Epidermal melanocyte (primary cell): ENCODE data around the gene JAZF1.
A peak's percentile ranks its signal among the peaks of the same experiment; 100 is the strongest.
"Not testable (repeated sequence)": the region's sequence is repeated elsewhere in the genome, so short reads cannot be mapped to it uniquely, and the experiment has no call there.

Experiments used
- DNase-seq: peaks from one replicate; pipeline ENCODE4 v3.0.0; 2011; ENCODE audit warnings: low spot score; ENCODE audit not compliant: insufficient read length

The JAZF1 gene

DNA sequence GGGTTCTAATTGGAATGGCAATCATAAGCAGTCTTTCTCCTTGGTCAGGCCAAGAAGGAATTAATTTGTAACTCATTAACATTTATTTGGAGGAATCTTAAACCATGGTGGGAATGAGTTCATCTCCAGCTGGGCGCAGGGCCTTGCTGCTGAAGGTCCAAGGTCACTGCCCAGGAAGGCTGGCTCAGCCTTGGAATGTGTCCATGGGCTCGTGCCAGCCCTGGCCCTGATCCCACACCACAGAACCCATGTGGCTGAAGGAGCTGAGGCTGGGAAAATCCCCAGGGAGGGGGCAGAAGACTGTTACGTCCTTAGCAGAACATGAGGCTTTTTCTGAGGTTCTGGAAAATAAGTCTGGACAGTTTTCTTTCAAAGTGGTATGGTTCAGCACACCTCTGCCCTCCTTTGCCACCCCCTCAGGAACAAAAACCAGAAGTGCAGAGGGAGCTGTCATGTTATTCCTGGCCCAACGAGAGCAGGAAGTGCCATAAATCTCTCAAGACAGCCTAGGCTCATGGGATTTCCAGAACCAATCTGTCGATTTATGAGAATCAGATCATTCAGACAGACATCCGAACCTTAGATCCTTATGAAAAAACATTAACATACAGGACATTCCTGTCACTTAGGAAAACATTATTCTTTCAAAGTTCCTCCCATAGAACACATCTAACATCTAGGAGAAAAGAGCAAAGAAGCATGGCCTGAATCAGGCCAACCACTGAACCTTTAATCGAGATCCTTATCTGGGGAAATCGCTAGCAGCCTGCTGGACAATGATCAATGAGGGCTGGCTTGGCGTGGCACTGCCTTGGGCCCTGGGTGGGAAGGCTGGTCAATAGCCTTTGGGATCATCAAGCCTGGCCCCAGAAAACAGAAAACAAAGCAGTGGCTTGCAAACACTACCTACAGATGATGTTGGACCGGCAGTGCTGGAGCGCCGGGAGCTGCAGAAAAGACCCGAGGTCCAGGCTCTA, 306.3 kb downstream of the JAZF1 start:
- peak; percentile 64 for DNase-seq

DNA sequence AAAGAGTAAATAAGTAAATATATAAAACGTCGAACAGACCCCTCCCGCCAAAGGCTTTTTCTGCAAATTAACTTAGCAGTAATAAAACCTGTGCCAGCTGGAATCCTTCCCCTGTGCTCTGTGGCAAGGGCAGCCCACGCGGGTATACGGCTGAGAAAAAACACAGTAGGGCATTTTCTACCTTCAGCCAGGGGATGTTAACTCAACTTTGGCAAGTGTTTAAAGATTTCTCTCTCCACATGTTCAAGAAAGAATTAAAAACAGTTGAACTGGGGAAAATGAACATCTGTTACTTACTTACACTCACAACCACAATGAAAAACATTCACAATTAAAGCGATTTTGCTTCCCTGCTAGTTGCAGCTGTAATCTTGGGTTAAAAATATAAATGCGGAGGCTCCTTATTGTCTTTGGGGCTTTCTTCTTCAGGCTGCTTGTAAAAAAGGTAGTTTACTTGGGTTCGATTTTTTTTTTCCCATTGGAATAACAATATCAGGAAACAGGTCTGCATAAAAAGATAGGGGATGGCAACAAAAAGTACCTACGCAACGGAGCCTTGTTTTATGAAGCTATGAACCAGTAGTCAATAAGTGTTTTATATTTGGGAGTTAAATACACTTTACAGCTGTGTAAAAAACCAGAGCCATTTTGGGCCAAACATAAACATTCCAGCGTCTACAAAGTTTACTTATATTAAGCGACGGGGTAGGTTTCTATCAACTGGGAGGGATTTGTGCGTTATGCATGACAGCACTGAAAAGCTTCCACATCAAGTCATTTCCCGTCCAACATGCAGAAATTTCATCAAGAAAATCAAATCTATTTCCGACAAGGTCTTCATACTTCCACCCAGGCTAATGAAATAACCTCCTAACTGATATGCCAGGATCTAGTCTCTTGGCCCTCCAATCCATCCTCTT, 308.0 kb downstream of the JAZF1 start:
- no peak for DNase-seq

DNA sequence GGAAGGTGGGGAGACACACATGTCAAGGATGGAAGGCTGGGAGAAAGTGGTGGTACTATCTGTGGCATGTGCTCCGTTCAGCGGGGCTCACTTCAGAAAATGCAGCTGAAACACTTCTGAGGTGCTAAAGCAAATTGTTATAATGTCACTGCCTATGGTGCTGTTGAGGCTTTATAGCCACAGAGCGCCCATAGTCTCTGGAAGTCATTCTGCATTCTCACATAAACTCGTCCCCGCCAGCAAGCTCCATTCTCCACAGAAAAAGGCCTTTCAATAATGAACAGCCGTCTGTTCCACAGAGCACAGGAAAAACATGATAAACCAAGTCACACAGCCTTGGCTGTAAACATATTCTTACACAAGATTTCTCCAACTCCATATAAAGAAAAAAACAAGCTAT, 308.7 kb downstream of the JAZF1 start:
- no peak for DNase-seq

DNA sequence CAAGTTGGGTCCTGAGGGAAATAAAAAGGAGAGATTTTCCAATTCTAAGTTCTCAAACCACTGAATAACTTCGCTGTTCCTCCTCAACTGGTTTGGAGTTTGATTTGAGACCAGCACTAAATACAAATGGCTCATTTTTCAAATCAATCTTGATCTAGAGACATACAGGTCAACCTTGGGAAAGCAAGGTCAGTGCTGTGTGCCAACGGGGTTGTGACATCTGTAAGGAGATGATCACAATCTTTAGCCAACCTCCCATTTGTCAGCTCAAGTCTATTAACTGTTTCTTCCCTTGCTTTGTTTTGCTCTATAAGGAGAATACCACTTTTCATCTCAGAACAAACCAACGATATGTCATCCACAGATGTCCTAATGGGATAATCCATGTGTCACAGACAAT, 309.5 kb downstream of the JAZF1 start:
- no peak for DNase-seq

DNA sequence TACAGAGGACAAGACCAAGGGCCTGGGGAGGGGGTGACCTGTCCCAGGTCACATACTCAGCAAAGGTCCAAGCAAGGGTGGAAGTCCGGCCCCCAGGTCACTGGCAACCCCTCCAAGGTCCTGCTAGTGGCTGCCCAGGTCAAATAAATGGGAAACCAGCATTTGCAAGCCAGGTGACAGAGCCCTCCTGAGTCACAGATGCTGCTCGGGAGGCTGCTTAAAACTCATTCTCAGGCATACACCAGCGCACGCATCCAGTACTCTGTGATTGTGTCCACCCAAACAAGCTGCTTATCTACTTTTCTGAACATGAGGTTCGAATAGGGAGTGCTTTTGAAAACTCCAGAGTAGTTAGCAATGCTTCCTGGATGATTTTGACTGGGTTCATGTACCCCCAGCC, 310.0 kb downstream of the JAZF1 start:
- DNase-seq: no peak

DNA sequence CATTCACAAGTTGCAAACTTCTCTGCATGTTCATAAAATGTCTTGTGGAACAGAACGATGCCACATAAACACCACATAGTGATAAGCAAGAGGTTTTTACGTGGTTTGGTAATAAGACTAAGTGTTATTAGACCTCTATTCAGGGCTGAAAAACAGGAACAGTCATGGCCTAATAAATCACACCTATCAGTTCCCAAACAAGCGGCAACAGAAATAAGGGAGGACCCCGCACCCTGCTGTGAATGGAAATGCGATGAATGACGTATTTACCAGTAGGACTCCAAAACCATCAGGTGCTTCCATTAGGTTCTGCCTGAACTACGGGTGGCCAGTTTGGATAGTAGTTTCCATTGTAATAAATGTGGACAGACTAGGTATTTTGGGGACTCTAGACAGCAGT, 311.5 kb downstream of the JAZF1 start:
- no peak for DNase-seq

DNA sequence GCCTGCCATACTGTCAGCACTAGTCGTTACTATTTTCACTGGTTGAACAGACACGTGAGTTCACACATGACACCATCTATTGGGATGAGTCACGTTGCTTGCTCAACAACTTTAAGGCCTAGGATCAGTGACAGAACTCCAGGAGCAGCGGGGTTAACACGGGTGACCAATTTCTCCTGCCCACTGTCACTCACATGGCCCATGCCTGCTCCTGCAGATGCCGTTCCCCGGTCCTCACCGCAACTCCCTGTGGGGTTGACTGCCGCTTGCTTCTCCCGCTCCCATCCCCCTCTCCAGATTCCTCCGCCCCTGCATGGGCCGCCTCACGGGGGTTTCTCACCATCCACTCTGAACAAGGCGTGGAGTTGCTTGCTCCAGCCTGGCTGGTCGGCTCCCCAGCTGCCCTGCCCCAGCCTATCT, 312.5 kb downstream of the JAZF1 start:
- no peak for DNase-seq

DNA sequence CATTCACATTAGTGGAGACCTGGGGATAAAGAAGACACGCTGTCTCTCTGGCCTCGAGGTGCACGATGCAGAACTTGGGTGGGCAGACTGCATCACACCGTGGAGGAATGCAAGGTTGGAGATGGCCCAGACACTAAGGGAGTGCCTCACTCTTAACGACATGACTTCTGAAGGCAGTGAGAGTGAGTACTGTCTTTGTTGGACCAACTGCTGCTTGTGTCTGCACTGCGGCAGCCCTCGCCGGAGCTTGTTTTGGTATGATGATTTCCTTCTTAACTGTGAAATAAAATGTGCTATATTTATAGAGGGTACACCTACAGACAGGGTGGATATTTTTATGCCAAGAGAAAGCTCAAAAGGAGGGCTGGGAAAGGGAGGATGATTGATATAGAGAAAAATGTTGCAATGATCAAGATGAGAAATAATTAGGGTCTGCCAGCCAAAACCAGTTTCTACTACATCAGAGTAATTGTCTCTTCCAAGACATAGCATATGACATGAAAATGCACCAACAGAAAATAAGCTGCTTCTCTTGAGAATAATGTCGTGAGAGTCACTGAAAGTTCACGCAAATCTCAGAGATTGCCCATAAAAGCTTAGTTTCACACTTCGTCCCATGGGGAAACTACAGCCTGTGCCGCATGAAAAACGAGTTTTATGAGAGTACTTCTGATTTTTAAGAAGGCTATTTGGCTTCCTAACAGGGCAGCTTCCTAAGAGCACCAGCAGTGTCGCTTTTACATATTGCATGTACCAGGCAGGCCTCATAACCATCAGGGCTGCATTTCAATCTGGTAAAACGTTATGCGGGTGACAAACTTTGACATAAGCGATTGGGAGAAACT, 313.5 kb downstream of the JAZF1 start:
- DNase-seq: no peak

DNA sequence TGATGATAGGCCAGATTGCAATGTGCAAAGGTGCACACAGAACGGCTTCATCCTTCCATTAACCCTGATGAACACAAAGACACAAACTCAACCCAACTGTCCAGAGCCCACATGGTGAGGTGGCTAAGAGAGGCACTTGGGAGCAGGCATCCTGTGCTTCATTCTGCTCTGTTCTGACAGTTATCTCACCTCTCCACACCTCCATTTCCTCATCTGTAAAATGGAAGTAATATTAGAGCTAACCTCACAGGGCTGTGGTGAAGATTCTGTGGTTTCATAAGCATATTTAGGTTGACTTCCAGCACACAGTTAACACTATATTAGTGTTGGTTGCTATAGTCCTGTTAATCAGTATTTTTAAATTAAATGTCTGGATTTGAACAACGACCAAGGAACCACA, 314.3 kb downstream of the JAZF1 start:
- DNase-seq: no peak

DNA sequence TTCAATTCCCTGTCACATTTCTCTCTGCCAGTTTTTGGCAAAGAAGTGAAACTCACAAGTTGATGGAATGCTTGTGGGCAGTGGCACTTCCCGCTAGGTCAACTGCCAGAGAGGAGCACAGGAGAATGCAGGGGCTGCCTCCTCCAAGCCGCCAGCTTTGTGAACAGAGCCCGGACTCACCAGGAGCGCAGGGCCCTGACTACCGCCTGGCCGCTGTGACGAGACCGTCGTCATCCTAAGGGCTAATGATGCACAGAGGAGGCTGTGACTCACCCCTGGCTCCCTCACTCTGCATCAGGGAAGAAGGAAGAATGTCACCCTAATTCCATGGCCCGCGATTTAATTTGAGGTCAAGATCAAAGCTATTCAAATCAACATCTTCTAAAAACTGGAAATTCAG, 316.7 kb downstream of the JAZF1 start:
- no peak for DNase-seq

DNA sequence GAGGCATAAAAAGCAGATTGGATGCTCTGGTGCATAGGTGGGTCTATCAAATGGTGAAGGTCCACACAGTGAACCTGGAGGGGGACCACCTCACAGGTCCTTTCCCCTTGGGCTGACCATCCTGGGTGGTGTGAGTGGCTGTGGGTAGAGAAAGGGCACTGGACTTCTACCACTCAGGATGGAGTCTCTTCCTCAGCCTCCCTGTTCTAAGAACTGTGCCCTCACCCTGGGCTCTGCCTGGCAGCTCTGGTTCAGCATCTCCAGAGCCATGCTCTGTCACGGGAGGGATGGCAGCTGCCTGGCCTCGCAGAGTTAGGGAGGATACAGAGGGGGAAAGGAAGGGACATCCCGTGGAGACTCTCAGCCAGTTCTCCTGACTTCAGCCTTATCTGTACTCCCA, 318.8 kb downstream of the JAZF1 start:
- DNase-seq: no peak

DNA sequence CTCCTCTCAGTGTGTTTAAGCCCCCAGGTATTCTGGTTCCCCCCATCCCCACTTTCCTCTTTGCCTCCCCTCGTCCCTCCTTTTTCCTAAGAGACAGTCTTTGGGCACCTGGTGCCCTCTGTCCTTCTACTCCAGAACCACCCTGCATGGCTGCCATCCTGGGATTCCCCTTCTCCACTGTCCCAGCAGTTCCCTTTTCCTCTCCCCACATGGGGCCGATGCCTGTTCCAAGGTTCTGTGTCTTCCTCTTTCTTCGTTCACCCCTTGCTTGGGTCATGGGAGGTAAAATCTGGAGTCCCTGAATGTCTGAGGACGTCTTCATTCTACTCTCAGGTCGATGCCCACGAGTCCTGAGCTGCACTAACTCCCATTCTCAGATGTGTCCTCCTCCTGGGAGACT, 319.8 kb downstream of the JAZF1 start:
- no peak for DNase-seq

DNA sequence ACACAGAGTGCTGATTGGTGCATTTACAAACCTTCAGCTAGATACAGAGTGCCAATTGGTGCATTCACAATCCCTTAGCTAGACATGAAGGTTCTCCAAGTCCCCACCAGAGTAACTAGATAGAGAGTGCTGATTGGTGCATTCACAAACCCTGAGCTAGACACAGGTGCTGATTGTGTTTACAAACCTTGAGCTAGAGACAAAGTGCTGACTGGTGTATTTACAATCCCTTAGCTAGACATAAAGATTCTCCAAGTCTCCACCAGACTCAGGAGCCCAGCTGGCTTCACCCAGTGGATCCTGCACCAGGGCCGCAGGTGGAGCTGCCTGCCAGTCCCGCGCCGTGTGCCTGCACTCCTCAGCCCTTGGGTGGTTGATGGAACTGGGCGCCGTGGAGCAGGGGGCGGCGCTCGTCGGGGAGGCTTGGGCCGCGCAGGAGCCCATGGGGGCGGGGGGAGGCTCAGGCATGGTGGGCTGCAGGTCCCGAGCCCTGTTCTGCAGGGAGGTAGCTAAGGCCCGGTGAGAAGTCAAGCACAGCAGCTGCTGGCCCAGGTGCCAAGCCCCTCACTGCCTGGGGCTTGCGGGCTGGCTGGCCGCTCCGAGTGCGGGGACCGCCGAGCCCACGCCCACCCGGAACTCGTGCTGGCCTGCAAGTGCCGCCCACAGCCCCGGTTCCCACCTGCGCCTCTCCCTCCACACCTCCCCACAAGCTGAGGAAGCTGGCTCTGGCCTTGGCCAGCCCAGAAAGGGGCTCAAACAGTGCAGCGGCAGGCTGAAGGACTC, 323.7 kb downstream of the JAZF1 start:
- not testable (repeated sequence) for DNase-seq

DNA sequence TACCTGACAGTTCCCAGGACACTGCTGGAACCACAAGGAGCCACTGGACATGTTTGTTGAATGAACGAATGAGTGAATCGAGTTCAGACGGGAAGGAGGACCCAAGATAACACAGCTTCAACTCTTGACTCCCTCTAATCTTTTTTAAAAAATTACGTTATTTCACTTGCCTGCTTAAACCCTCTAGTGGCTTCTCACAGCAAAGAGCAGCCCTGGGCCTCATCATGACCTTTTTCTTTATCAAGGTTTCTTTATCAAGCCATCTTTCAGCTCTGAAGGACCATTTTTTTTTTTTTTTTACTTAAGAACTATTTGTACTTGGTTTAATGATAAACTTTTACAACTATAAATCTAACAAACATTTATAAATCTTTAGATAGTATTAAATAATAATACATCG, 330.1 kb downstream of the JAZF1 start:
- no peak for DNase-seq

DNA sequence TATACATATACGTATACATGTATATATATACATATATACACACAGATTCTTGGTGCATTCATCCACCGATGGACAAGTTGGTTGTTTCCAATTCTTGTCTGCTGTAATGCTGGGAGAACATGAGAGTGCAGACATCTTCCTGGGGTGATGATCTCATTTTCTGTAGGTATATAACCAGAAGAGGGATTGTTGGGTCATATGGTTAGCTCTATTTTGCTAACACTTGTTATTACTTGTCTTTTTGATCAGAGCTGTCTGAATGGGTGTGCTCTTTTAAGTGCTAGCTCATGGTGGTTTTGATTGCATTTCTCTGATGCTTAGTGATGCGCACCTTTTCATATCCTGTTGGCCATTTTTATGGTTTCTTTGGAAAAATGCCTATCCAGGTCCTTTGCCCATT, 334.2 kb downstream of the JAZF1 start:
- no peak for DNase-seq

DNA sequence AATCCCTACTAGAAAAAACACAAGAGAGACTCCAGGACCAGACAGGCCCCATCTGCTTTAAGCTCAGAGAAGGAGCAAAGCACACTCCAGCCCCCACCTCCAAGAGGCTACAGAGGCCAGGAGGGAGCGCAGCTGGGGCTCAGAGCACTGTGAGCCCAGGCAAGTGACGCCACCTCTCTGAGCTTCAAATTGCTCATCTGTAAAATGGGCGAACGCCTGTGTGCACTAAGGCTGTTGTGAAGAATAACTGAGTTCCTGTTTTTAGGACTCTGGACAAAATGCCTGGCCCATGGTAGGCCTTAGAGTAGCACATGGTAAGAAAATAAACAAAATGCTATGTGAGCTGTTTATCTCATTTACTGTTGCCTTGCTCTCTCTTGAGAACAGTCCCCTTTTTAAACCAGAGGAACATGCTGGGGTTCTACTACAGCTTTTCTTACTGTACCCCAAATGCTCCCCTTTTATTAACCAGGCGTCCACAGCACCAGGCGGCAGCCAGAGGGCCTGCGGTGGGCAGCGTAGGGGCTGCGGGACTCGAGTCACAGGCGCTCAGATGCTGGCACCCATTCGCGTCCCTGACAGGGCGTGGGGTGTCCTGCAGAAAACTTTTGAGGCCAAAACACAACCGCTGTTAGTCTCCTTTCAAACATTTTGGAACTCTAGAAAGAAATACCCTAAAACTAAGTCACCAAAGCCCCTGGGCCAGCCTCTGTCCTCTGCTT, 336.9 kb downstream of the JAZF1 start:
- DNase-seq: no peak

DNA sequence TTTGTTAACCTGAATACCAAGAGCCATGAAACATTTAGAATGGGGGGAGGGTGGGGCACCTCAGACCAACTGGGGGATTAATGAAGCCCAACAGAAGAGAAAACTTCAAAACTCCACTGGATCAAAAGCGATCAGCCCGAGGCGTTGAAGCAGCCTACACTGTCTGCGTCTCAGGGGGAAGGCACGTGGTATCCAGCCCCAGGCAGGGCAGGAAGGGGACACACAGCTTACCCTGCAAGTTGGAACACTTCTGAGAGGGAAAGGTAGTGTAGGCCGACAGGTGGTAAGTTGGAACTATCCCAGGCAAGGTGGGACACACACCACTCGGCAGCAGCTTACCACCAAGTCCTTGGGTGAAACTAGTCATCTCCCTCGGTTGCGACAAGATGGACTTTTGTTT, 337.7 kb downstream of the JAZF1 start:
- DNase-seq: peak; percentile 53

DNA sequence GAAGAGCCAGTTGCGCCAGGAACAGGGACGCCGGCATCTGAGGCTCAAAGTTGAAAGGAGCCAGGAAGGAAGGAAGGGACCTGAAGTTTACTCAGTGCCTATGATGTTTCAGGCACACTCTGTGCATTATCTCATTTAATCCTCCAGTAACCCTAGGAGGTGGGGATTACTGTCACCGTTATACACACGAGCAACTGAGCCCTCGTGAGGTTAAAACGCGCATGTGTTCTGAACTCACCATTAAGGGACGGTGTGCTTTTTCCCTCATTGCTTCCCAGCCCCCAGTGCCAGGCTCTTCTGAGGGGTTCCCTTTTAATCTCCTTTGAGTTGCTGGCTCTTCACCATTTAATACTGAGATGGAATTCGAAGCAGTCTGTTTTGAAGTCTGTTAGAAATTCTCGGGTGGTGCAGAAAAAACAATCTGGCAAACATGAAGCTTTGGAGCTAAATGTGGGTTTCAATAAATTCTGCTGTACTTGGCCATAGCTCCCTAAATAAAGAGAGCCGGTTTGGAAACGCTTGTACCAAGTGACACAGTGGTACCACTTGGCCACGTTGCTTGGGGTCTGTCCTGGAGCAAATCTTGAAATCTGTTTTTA, 338.4 kb downstream of the JAZF1 start:
- DNase-seq: peak; percentile 30

DNA sequence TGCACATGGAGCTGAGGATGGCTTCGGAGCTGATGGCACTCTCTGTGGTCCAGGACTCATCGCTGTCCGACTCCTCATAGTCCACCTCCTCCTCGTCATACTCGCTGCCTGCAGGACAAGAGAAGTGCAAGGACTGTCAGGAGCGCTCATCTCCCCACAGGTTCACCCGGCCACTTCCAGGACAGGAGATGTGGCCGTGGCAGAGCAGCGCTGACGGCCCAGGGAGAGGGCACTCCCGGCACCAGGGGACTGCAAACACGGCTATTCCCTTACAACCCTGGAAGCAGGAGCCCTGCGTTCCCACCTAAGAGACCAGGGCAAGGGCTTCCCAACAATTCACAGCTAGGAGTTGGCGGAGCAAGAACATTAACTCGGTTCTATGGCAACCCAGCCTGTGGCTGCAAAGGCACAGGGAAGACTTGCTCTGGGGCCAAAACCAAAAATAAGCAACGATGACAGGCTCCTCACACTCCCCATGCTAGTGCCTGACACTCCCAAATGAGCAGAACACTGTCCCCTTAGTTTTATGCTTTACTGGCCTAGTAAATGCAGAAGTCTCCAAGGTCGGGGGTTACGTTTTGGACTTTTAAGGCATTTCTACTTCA, 339.7 kb downstream of the JAZF1 start:
- no peak for DNase-seq
